LNCAP (cell line): ENCODE results near the gene ITPRID1.

Source experiments
- CTCF ChIP-seq: fragments of 450-650 bp; IDR thresholded peaks from 2 replicates; pipeline ENCODE4 v1.5.1; 2017; ENCODE audit warnings: mild to moderate bottlenecking

Gene ITPRID1

GRCh38 chr7:31478018-31478417, 35.9 kb upstream of the ITPRID1 start:
- TF ChIP-seq CTCF: no peak

GRCh38 chr7:31478721-31479120, 35.2 kb upstream of the ITPRID1 start:
- TF ChIP-seq CTCF: no peak

GRCh38 chr7:31487071-31487470, 26.8 kb upstream of the ITPRID1 start:
- TF ChIP-seq CTCF: no peak

GRCh38 chr7:31487476-31487875, 26.4 kb upstream of the ITPRID1 start:
- TF ChIP-seq CTCF: no peak

- peak; percentile 93 for TF ChIP-seq CTCF
These were observed 25.2 kb upstream of the ITPRID1 start for GRCh38 chr7:31488562-31489203.

GRCh38 chr7:31490796-31491314, 23.0 kb upstream of the ITPRID1 start:
- no peak for TF ChIP-seq CTCF

- no peak for TF ChIP-seq CTCF
These were observed 21.8 kb upstream of the ITPRID1 start for GRCh38 chr7:31492086-31492485.

GRCh38 chr7:31493714-31494181, 20.1 kb upstream of the ITPRID1 start:
- TF ChIP-seq CTCF: no peak
